Kidney glomerular epithelial cell (primary cell): Measurements from ENCODE around the gene TBC1D28.
"Not testable (repeated sequence)": the region's sequence is repeated elsewhere in the genome, so short reads cannot be mapped to it uniquely, and the experiment has no call there.

Experiments used
- DNase-seq: peaks from one replicate; lab custom pipeline; 2025; lab: John Stamatoyannopoulos, UW

The TBC1D28 gene

DNA sequence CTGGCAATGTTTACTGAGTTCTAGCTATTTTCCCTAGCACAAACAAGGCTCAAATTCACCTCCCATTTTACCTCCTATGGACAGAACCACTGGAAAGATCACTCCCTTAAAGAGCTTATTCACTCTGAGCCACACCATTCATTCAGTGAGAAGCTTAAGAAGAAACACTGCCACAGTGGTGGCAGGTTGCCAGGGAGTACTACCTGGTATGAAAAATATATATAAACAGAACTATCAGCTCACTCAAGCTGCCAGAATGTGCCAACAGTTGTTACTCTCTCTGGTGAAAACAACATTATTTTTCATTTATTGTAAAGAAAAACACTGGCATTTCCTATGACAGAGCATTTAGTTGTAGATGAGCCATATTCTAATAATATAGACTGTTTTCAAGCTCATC is 31.2 kb downstream of the TBC1D28 start:
- not testable (repeated sequence) for DNase-seq

DNA sequence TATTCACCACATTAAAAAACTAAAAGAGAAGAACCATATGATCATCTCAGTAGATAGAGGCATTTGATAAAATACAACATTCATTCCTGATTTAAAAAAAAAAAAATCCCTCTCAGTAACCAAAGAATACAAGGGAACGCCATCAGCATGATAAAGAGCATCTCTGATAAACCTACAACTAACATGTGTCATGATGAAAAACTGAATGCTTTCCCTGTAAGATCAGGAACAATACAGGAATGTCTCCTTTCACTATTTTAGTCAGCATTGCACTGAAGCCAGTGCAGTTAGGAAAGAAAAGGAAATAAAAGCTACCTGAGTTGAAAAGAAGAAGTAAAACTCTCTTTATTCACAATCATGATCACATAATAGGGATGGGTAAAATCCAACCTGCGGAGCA is 51.1 kb downstream of the TBC1D28 start:
- DNase-seq, result not testable (repeated sequence)
